ENCODE data around the gene GRK6.

GRK6 gene

GRCh38 chr5:177468685-177469628, 42.5 kb downstream of the GRK6 start:
- H3K4me3 ChIP-seq (ENCODE audit: low read depth, low read length): no peak overlapping the region
- no peak for TF ChIP-seq CTCF (IDR thresholded peaks at IDR 0.05; ENCODE audit: low read depth, low read length)

- H3K4me3 ChIP-seq (ENCODE audit: low read depth, low read length): no peak overlapping the region
- no peak for TF ChIP-seq CTCF (IDR thresholded peaks at IDR 0.05; ENCODE audit: low read depth, low read length)
Measured at GRCh38 chr5:177469750-177470525, 43.5 kb downstream of the GRK6 start.

- no peak for TF ChIP-seq CTCF (IDR thresholded peaks at IDR 0.05; ENCODE audit: low read depth, low read length)
- peak overlapping the region; percentile 80 for H3K4me3 ChIP-seq (ENCODE audit: low read depth, low read length)
Measured at GRCh38 chr5:177470759-177471536, 44.5 kb downstream of the GRK6 start.

- peak overlapping the region; percentile 80 for H3K4me3 ChIP-seq (ENCODE audit: low read depth, low read length)
- no peak for TF ChIP-seq CTCF (IDR thresholded peaks at IDR 0.05; ENCODE audit: low read depth, low read length)
Measured at GRCh38 chr5:177471610-177472356, 45.3 kb downstream of the GRK6 start.

GRCh38 chr5:177472460-177473442, 46.3 kb downstream of the GRK6 start:
- peak overlapping the region; percentile 80 for H3K4me3 ChIP-seq (ENCODE audit: low read depth, low read length)
- no peak for TF ChIP-seq CTCF (IDR thresholded peaks at IDR 0.05; ENCODE audit: low read depth, low read length)
